Renal cortical epithelial cell (primary cell): ENCODE measurements around the gene ITGAX. TPM values are rescaled to one million over a fixed set of nuclear protein-coding genes. Genes with fewer than 3 reads are reported as not detected.
"Not testable (repeated sequence)": the region's sequence is repeated elsewhere in the genome, so short reads cannot be mapped to it uniquely, and the experiment has no call there.

ENCODE experiments used
- DNase-seq: peaks from one replicate; pipeline ENCODE4 v3.0.0-alpha.2; 2011; ENCODE audit warnings: low read depth
- total RNA-seq: library from RNA; depleted of rRNA; stranded (reverse); fragments of >200 nt; gene quantifications from 2 replicates; pipeline ENCODE4 v1.2.3, GENCODE V29; 2014

The ITGAX gene
- total RNA-seq: 0.05 and 0.17 TPM in 2 replicates

GRCh38 chr16:31354394-31355291, at the start of gene ITGAX:
ITGAX (plus strand) TSS chr16:31355176; CDS start chr16:31355255, 79 bp downstream.
- peak; percentile 15 for DNase-seq

DNA sequence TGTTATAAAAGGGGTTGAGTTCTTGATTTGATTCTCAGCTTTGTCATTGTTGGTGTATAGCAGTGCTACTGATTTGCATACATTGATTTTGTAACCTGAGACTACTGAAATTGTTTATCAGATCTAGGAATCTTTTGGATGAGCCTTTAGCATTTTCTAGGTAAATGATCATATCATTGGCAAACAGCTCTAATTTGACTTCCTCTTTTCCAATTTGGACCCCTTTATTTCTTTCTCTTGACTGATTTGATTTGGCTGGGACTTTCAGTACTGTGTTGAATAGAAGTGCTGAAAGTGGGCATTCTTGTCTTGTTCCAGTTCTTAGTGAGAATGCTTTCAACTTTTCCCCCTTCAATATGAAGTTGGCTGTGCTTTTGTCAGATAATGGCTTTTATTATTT, 49.8 kb upstream of the ITGAX start:
- no peak for DNase-seq

- not testable (repeated sequence) for DNase-seq
These were observed 46.6 kb upstream of the ITGAX start for GRCh38 chr16:31308381-31308780.

GRCh38 chr16:31322500-31322899, 32.5 kb upstream of the ITGAX start:
- DNase-seq: no peak

DNA sequence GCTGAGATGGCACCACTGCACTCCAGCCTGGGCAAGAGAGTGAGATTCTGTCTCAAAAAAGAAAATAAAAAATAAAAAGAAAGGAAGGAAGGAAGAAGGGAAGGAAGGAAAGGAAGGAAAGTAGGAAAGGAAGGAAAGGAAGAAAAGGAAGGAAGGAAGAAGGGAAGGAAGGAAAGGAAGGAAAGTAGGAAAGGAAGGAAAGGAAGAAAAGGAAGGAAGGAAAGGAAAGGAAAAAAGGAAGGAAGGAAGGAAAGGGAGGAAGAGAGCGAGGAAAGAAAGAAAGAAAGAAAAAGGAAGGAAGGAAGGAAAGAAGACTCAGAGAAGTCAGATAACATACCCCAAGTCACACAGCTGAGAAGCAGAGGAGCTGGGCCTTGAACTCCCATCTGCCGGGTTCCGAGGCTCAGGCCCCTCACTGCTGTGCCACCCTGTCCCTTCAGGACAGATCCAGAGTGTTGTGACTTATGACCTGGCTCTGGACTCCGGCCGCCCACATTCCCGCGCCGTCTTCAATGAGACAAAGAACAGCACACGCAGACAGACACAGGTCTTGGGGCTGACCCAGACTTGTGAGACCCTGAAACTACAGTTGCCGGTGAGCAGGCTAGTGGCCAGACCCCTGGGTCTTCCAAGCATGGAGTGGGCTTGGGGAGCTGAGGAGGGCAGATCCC, 30.9 kb upstream of the ITGAX start:
- no peak for DNase-seq

GRCh38 chr16:31325171-31325570, 29.8 kb upstream of the ITGAX start:
- DNase-seq: no peak

- no peak for DNase-seq
These were observed 27.2 kb upstream of the ITGAX start for GRCh38 chr16:31327646-31328225.

DNA sequence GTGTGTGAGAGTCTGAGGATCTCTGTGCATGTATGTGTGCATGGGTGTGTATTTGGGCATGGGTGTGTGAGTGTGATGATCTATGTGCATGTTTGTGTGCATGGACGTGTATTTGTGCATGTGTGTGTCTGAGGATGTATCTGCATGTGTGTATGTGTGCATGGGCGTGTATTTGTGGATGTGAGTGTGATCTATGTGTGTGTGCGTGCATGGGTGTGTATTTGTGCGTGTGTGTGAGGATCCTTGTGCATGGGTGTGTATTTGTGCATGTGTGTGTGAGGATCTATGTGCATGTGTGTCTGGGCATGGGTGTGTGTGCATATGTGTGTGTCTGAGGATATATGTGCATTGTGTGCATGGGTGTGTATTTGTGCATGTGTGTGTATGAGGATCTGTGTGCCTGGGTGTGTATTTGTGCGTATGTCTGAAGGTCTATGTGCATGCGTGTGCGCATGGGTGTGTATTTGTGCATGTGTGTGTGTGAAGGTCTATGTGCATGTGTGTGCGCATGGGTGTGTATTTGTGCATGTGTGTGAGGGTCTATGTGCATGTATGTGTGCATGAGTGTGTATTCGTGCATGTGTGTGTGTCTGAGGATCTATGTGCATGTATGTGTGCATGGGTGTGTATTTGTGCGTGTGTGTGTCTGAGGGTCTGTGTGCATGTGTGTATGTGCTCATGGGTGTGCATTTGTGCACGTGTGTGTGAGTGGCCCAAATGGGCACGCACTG, 26.5 kb upstream of the ITGAX start:
- no peak for DNase-seq

DNA sequence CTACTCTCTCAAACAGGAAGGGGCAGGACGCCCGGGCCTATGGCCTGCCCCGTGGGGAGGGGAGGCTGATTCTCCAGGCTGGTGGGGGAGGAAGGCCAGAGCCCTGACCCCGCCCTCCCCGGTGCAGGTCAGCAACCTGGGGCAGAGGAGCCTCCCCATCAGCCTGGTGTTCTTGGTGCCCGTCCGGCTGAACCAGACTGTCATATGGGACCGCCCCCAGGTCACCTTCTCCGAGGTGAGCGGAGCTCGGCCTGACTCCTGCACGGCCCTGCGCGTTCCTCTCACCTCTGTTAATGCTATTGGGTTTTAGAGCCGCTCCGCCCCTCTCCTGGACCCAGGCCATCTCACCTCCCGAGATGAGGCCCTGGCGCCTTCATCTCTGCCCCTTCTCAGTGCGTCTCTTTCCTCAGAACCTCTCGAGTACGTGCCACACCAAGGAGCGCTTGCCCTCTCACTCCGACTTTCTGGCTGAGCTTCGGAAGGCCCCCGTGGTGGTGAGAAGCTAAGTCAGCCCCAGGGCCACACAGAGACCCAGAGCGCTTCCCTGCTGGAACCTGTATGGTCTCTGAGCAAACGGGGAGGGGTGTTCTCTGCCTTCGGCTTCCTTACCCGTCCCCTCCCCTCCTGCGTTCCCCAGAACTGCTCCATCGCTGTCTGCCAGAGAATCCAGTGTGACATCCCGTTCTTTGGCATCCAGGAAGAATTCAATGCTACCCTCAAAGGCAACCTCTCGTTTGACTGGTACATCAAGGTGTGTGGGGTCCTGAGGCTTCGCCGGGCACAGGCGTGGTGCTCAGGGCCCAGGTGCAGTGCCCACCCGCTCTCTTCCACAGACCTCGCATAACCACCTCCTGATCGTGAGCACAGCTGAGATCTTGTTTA, 25.1 kb upstream of the ITGAX start:
- DNase-seq: no peak

DNA sequence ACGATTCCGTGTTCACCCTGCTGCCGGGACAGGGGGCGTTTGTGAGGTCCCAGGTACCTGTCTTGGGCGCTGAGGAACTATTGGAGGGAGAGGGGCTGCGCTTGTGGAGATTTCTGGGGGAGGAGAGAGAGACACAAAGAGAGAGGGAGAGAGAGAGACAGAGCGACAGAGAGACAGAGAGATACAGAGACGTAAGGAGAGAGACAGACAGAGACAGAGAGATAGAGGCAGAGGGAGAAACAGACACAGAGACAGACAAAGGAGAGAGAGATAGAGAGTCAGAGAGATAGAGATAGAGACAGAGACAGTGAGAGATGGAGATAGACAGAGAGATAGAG, 24.5 kb upstream of the ITGAX start:
- no peak for DNase-seq

DNA sequence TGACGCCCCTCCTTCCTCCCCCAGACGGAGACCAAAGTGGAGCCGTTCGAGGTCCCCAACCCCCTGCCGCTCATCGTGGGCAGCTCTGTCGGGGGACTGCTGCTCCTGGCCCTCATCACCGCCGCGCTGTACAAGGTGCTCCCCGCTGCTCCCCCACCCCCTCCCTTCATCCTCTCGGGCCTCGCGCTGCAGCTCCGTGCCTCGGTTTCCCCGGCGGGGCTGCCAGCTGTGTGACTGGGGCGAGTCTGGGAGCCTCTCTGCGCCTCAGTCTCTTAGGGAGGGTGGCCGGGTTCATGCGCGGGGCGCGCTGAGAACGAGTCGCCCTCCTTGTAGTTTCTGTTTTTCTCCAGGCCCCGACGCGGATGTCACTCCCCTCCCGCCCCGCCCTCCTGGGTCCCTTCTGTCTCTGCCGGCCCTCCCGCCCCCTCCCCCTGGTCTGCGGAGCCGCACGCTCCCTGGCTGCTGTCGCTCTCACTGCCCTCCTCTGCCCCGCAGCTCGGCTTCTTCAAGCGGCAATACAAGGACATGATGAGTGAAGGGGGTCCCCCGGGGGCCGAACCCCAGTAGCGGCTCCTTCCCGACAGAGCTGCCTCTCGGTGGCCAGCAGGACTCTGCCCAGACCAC, 23.7 kb upstream of the ITGAX start:
- no peak for DNase-seq

GRCh38 chr16:31331807-31332301, 23.1 kb upstream of the ITGAX start:
- DNase-seq: no peak

DNA sequence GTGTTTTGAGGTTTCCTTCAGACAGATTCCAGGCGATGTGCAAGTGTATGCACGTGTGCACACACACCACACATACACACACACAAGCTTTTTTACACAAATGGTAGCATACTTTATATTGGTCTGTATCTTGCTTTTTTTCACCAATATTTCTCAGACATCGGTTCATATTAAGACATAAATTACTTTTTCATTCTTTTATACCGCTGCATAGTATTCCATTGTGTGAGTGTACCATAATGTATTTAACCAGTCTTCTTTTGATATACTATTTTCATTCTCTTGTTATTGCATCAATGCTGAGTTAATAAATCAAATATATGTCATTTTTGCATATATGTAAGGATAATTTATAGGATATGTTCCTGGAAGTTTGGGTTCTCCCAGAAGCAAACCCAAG, 22.4 kb upstream of the ITGAX start:
- no peak for DNase-seq

DNA sequence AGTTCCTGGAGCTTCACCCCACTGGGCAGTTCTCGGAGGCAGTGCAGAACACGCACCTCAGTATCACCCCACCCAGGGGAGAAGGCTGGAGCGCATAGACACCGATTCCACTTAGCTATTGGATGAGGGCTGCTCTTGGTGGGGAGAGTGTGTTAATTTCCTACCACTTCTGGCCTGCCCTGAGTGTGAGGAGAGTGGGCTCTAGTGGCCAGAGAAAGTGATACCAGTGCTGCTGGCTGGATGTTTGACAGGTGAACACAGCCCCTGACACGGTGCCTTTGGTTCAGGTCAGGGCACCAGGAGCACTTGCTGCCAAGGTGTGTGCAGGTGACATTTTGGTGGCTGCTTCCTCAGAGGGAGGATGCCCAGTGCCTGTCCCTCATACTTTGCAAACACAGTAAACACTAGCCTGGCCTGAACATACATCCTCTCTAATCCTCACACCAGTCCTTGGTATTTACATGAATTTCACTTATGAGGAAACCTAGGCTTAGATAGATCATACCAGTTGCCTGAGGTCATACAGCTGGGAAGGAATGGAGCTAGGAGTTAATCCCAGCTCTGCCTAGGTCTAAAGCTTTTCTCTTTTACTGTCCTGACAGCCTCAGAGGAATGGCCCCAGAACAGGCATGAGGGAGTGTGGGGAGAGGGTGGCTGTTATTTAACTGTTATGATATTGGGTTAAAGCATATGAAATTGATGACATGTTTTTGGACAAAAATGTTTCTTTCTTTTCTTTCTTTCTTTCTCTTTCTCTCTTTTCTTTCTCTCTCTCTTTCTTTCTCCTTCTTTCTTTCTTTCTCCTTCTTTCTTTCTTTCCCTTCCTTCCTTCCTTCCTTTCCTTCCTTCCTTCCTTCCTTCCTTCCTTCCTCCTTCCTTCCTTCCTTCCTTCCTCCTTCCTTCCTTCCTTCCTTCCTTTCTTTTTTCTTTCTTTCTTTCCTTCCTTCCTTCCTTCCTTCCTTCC, 21.0 kb upstream of the ITGAX start:
- peak; percentile 23 for DNase-seq

- no peak for DNase-seq
These were observed 20.0 kb upstream of the ITGAX start for GRCh38 chr16:31334934-31335333.

DNA sequence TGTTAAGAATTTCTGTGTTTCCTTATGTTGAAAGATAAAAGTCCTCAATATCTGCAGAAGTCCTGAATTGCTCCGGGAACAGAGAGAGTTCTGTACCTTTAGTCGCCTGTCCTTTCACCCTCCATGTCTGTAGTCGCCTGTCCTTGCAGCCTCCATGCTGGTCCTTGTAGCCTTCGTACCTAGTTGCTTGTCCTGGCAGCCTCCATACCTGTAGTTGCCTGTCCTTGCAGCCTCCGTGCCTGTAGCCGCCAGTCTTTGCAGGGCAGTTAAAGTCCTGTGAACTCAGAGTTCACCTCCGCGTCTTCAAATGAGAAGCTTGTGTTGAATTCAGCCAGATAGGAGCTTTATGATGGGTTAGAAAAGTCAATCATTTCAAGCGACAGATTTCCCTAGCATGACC, 19.5 kb upstream of the ITGAX start:
- DNase-seq: no peak

GRCh38 chr16:31338166-31338685, 16.8 kb upstream of the ITGAX start:
- not testable (repeated sequence) for DNase-seq

- no peak for DNase-seq
These were observed 10.3 kb upstream of the ITGAX start for GRCh38 chr16:31344712-31345111.

DNA sequence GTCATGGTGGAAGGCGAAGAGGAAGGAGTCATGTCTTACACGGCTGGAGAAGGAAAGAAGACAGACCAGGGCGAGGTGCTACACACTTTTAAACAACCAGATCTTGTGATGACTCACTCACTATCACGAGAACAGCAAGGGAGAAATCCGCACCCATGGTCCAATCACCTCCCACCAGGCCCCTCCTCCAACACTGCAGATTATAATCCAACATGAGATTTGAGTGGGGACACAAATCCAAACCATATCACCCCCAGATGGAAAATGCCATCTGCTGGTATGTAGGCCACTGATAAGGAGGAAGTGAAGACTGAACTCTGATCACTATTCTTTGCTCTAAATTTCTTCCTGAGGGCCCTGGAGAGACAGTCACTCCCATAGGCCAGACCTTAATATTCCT, 7.5 kb upstream of the ITGAX start:
- no peak for DNase-seq
